ENCODE data around the gene GIGYF1.

DNA sequence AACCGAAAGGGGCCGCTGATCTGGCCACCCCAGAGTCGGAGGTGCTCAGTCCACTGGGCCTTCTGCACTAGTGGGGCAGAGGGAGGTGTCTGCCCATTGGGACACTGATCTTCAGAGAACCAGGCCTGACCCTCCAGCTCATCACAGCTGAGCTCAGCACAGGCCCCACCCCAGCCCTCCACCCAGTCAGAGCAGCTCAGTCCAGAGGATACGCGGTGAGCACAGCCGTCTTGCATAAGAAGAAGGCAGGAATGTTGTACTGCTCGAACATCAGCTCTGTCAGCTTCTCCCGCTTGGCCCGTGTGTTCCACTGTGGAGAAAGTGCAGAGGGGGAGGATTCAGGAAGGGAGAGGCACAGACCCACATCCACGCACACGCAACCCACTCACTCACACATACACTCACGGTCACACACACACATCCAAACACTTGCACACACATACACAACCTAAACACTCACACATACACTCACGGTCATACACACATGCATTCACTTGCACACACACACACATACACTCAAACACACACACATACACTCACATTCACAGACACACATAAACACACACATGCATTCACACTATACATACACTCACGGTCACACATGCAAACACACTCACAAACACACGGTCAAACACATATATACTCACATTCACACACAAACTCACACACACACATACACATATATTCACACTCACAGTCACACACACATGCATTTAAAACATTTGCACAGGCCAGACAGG is 44.1 kb downstream of the GIGYF1 start:
- TF ChIP-seq POLR2AphosphoS5 (IDR thresholded peaks at IDR 0.05; ENCODE audit: borderline replicate concordance, low read depth, low read length) (no peak), EZH2 (IDR thresholded peaks at IDR 0.05) (no peak)
